Body of pancreas (tissue), 4 donors: ENCODE results near the gene TGM1.

Source experiments
- POLR2A ChIP-seq, 3 donors: fragments of 450-650 bp; IDR thresholded peaks; one replicate each; pipeline ENCODE4 v1.6.1; 2016; ENCODE audit warnings: antibody characterized with exemption in 3 of 3, mild to moderate bottlenecking in 2 of 3
- TF ChIP-seq, protein P1 (sequence below), 7 experiments: fragments of 450-650 bp in 4 of 7; fragments of 200-600 bp in 3 of 7; sonication (generic) in 3 of 7; IDR thresholded peaks; one replicate each; pipeline ENCODE4 v1.5.1; 2016 to 2019; ENCODE audit warnings: antibody characterized with exemption in 7 of 7

DNA sequence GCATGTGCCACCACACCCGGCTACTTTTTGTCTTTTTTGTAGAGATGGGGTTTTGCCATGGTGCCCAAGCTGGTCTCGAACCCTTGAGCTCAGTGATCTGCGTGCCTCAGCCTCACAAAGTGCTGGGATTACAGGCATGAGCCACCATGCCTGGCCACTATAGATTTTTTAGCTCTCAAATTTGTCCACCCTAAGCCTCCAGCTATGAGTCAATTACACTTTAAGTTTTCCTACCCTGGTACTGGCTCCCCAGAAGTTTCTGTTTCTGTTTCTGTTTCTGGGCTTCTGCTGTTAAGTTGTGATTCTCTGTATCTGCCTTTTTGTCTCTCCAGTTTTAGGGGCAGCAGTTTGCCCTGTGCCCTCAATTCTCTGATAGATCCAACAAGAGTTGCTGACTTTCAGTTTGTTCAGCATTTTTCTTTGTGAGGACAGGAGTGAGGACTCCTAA, 16.2 kb downstream of the TGM1 start:
- TF ChIP-seq, protein P1, sequence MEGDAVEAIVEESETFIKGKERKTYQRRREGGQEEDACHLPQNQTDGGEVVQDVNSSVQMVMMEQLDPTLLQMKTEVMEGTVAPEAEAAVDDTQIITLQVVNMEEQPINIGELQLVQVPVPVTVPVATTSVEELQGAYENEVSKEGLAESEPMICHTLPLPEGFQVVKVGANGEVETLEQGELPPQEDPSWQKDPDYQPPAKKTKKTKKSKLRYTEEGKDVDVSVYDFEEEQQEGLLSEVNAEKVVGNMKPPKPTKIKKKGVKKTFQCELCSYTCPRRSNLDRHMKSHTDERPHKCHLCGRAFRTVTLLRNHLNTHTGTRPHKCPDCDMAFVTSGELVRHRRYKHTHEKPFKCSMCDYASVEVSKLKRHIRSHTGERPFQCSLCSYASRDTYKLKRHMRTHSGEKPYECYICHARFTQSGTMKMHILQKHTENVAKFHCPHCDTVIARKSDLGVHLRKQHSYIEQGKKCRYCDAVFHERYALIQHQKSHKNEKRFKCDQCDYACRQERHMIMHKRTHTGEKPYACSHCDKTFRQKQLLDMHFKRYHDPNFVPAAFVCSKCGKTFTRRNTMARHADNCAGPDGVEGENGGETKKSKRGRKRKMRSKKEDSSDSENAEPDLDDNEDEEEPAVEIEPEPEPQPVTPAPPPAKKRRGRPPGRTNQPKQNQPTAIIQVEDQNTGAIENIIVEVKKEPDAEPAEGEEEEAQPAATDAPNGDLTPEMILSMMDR (IDR thresholded peaks at IDR 0.05), result no peak
- TF ChIP-seq POLR2A (IDR thresholded peaks at IDR 0.05), result no peak
